WTC11 (cell line): ENCODE results near the gene SNX19. TPM values are rescaled to one million over a fixed set of nuclear protein-coding genes. Genes with fewer than 3 reads are reported as not detected.

ENCODE experiments used
- ATAC-seq: fragments of 200-7000 bp; cut with Tn5 transposase; 2 replicates; pipeline ENCODE4 v1.10.0; 2021; ENCODE audit warnings: mild to moderate bottlenecking, moderate library complexity
- CTCF ChIA-PET: fragments of 300-600 bp; sonication (Branson Sonifier 250); formaldehyde crosslinking; loops from one replicate; lab custom pipeline; 2021; ENCODE audit warnings: antibody characterized with exemption; lab: Charles Lee
- POLR2A ChIA-PET: fragments of 350-600 bp; sonication (Branson Sonifier 250); formaldehyde crosslinking; loops from one replicate; lab custom pipeline; 2021; ENCODE audit warnings: antibody characterized with exemption; lab: Charles Lee
- DNase-seq: peaks from one replicate; pipeline ENCODE4 v3.0.0; 2021; ENCODE audit warnings: low spot score
- H3K27ac Mint-ChIP-seq: 2 replicates; pipeline ENCODE4 v1.8.0; 2021; ENCODE audit warnings: mixed read lengths
- H3K27me3 Mint-ChIP-seq: 2 replicates; pipeline ENCODE4 v1.8.0; 2021; ENCODE audit warnings: low read depth, mild to moderate bottlenecking, moderate library complexity, mixed read lengths
- H3K36me3 Mint-ChIP-seq: 2 replicates; pipeline ENCODE4 v1.8.0; 2021; ENCODE audit warnings: mixed read lengths
- H3K4me1 Mint-ChIP-seq: 2 replicates; pipeline ENCODE4 v1.8.0; 2022; ENCODE audit warnings: mixed read lengths
- H3K4me3 Mint-ChIP-seq: 2 replicates; pipeline ENCODE4 v1.8.0; 2021; ENCODE audit warnings: mild to moderate bottlenecking, moderate library complexity, mixed read lengths
- H3K9me3 Mint-ChIP-seq: 2 replicates; pipeline ENCODE4 v1.8.0; 2021; ENCODE audit warnings: mixed read lengths
- ATF6 ChIP-seq: sonication (generic); formaldehyde crosslinking; IDR thresholded peaks from 2 replicates; pipeline ENCODE4 v1.8.1; 2023; ENCODE audit warnings: mild to moderate bottlenecking, missing genetic modification reagents
- CREB1 ChIP-seq: sonication (generic); formaldehyde crosslinking; IDR thresholded peaks from 2 replicates; pipeline ENCODE4 v1.8.0; 2023; ENCODE audit warnings: mild to moderate bottlenecking, missing genetic modification reagents
- CREM ChIP-seq: sonication (generic); formaldehyde crosslinking; IDR thresholded peaks from 2 replicates; pipeline ENCODE4 v1.8.1; 2022; ENCODE audit warnings: mild to moderate bottlenecking, missing genetic modification reagents, moderate library complexity
- FOXJ3 ChIP-seq: sonication (generic); formaldehyde crosslinking; IDR thresholded peaks from 2 replicates; pipeline ENCODE4 v1.9.0; 2021; ENCODE audit warnings: missing genetic modification reagents, mild to moderate bottlenecking, borderline replicate concordance
- GABPB1 ChIP-seq: sonication (generic); formaldehyde crosslinking; IDR thresholded peaks from 2 replicates; pipeline ENCODE4 v1.8.1; 2023; ENCODE audit warnings: mild to moderate bottlenecking, missing genetic modification reagents
- GTF2I ChIP-seq: fragments of 250-450 bp; sonication (Bioruptor Pico); conservative IDR thresholded peaks from 2 replicates; pipeline ENCODE4 v1.4.0; 2021; ENCODE audit warnings: mild to moderate bottlenecking
- HMGA2 ChIP-seq: fragments of 250-450 bp; sonication (Bioruptor Pico); IDR thresholded peaks from 2 replicates; pipeline ENCODE4 v1.4.0; 2021; ENCODE audit warnings: mild to moderate bottlenecking, moderate library complexity
- JUN ChIP-seq: sonication (generic); formaldehyde crosslinking; IDR thresholded peaks from 2 replicates; pipeline ENCODE4 v1.8.0; 2023; ENCODE audit warnings: mild to moderate bottlenecking, missing genetic modification reagents
- KAT7 ChIP-seq: sonication (generic); formaldehyde crosslinking; IDR thresholded peaks from 2 replicates; pipeline ENCODE4 v1.8.1; 2023; ENCODE audit warnings: missing genetic modification reagents, mild to moderate bottlenecking, borderline replicate concordance
- MAX ChIP-seq: sonication (generic); formaldehyde crosslinking; IDR thresholded peaks from 2 replicates; pipeline ENCODE4 v1.8.0; 2022; ENCODE audit warnings: mild to moderate bottlenecking, missing genetic modification reagents
- NFATC4 ChIP-seq: fragments of 250-450 bp; sonication (Bioruptor Pico); IDR thresholded peaks from 2 replicates; pipeline ENCODE4 v1.9.0; 2021; ENCODE audit warnings: mild to moderate bottlenecking
- NR1H2 ChIP-seq: sonication (generic); formaldehyde crosslinking; IDR thresholded peaks from 2 replicates; pipeline ENCODE4 v1.9.0; 2021; ENCODE audit warnings: mild to moderate bottlenecking, moderate library complexity, missing genetic modification reagents
- PRRX2 ChIP-seq: fragments of 250-450 bp; sonication (Bioruptor Pico); IDR thresholded peaks from 2 replicates; pipeline ENCODE4 v1.8.0; 2021; ENCODE audit warnings: mild to moderate bottlenecking
- RELA ChIP-seq: sonication (generic); formaldehyde crosslinking; IDR thresholded peaks from 2 replicates; pipeline ENCODE4 v1.8.1; 2022; ENCODE audit warnings: missing genetic modification reagents, mild to moderate bottlenecking, borderline replicate concordance
- SMAD4 ChIP-seq: sonication (generic); formaldehyde crosslinking; IDR thresholded peaks from 2 replicates; pipeline ENCODE4 v1.8.0; 2022; ENCODE audit warnings: mild to moderate bottlenecking, missing genetic modification reagents
- SOX15 ChIP-seq: fragments of 250-450 bp; sonication (Bioruptor Pico); IDR thresholded peaks from 2 replicates; pipeline ENCODE4 v1.9.0; 2021; ENCODE audit warnings: mild to moderate bottlenecking
- TEAD1 ChIP-seq: sonication (generic); formaldehyde crosslinking; IDR thresholded peaks from 2 replicates; pipeline ENCODE4 v1.8.0; 2022; ENCODE audit warnings: mild to moderate bottlenecking, missing genetic modification reagents
- USF1 ChIP-seq: sonication (generic); formaldehyde crosslinking; IDR thresholded peaks from 2 replicates; pipeline ENCODE4 v1.8.0; 2022; ENCODE audit warnings: mild to moderate bottlenecking, missing genetic modification reagents
- ZNF138 ChIP-seq: sonication (generic); formaldehyde crosslinking; conservative IDR thresholded peaks from 2 replicates; pipeline ENCODE4 v1.8.1; 2022; ENCODE audit warnings: mild to moderate bottlenecking, moderate library complexity, missing genetic modification reagents
- ZNF423 ChIP-seq: fragments of 250-450 bp; sonication (Bioruptor Pico); IDR thresholded peaks from 2 replicates; pipeline ENCODE4 v2.1.2; 2022; ENCODE audit warnings: mild to moderate bottlenecking, moderate library complexity
- total RNA-seq: library from RNA; stranded (reverse); gene quantifications from 3 replicates; pipeline ENCODE4 v1.2.3, GENCODE V29; 2021
- TF ChIP-seq, protein P1 (sequence below): sonication (generic); formaldehyde crosslinking; IDR thresholded peaks from 2 replicates; pipeline ENCODE4 v1.8.1; 2022; ENCODE audit warnings: mild to moderate bottlenecking, moderate library complexity, missing genetic modification reagents
- TF ChIP-seq, protein P2 (sequence below): fragments of 250-450 bp; sonication (Bioruptor Pico); IDR thresholded peaks from 2 replicates; pipeline ENCODE4 v1.8.0; 2021; ENCODE audit warnings: mild to moderate bottlenecking

Gene SNX19
- total RNA-seq, 1 experiment from 2014 or later = 25.2 TPM

- Mint-ChIP-seq H3K27me3 (peaks cover 7% of the 10 kb centered on the region), H3K9me3 (no peaks in the 10 kb centered on the region), H3K36me3 (no peaks in the 10 kb centered on the region), H3K27ac (no peak overlapping the region), H3K4me3 (no peak overlapping the region), H3K4me1 (0 out of 2 replicates have a peak, but pooled peaks cover 2% of the 10 kb centered on the region)
- TF ChIP-seq TEAD1 (CRISPR knock-in tag) (no peak), ZNF138 (CRISPR knock-in tag) (no peak), PRRX2 (CRISPR knock-in tag) (no peak), NR1H2 (no peak), JUN (CRISPR knock-in tag) (no peak), HMGA2 (CRISPR knock-in tag) (no peak), NFATC4 (CRISPR knock-in tag) (no peak)
- ATAC-seq (no peak), DNase-seq (no peak)
- ChIA-PET CTCF (interaction anchor here (0.6 to 1.2 kb wide), 2 partner anchors 18 to 31 kb away, joined by 3 read pairs; partner anchors contain the start of gene SNX19), POLR2A (no interaction called here)
Measured at GRCh38 chr11:130947481-130947880, 31.2 kb upstream of the SNX19 start.

GRCh38 chr11:130947058-130947457 is 30.8 kb upstream of the SNX19 start:
- H3K4me3 Mint-ChIP-seq = no peak overlapping the region
- H3K27ac Mint-ChIP-seq = no peak overlapping the region
- peaks cover 7% of the 10 kb centered on the region for H3K27me3 Mint-ChIP-seq
- H3K9me3 Mint-ChIP-seq = no peaks in the 10 kb centered on the region
- POLR2A ChIA-PET = no interaction called here
- 0 out of 2 replicates have a peak, but pooled peaks cover 2% of the 10 kb centered on the region for H3K4me1 Mint-ChIP-seq
- H3K36me3 Mint-ChIP-seq = no peaks in the 10 kb centered on the region
- DNase-seq = no peak
- no peak for ATAC-seq
- CTCF ChIA-PET = interaction anchor here (1.2 kb wide), 1 partner anchor 31 kb away, joined by 3 read pairs; the partner anchor contains the start of gene SNX19
- TF ChIP-seq KAT7 (CRISPR knock-in tag) (no peak), SOX15 (CRISPR knock-in tag) (no peak), ZNF423 (CRISPR knock-in tag) (no peak), ATF6 (CRISPR knock-in tag) (no peak), GABPB1 (no peak), RELA (no peak), USF1 (CRISPR knock-in tag) (no peak), FOXJ3 (no peak), NFATC4 (CRISPR knock-in tag) (no peak), MAX (CRISPR knock-in tag) (no peak), SMAD4 (CRISPR knock-in tag) (no peak), GTF2I (no peak), CREB1 (no peak), CREM (CRISPR knock-in tag) (no peak), NR1H2 (no peak)
- TF ChIP-seq, protein P1, sequence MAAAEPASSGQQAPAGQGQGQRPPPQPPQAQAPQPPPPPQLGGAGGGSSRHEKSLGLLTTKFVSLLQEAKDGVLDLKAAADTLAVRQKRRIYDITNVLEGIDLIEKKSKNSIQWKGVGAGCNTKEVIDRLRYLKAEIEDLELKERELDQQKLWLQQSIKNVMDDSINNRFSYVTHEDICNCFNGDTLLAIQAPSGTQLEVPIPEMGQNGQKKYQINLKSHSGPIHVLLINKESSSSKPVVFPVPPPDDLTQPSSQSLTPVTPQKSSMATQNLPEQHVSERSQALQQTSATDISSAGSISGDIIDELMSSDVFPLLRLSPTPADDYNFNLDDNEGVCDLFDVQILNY (CRISPR knock-in tag) = no peak
- TF ChIP-seq, protein P2, sequence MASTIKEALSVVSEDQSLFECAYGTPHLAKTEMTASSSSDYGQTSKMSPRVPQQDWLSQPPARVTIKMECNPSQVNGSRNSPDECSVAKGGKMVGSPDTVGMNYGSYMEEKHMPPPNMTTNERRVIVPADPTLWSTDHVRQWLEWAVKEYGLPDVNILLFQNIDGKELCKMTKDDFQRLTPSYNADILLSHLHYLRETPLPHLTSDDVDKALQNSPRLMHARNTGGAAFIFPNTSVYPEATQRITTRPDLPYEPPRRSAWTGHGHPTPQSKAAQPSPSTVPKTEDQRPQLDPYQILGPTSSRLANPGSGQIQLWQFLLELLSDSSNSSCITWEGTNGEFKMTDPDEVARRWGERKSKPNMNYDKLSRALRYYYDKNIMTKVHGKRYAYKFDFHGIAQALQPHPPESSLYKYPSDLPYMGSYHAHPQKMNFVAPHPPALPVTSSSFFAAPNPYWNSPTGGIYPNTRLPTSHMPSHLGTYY (CRISPR knock-in tag) = no peak
- TF ChIP-seq, all 79 proteins: peak for 0
